OCI-LY1 (cell line): ENCODE data around the gene CDC42BPA.

ENCODE experiments used
- H2AFZ ChIP-seq: fragments of 200-600 bp; sonication (generic), shearing (Covaris generic); 2 replicates; pipeline ENCODE4 v1.6.0; 2014; ENCODE audit warnings: antibody characterized with exemption, mild to moderate bottlenecking, low read length
- H3F3A ChIP-seq: fragments of 200-600 bp; sonication (generic), shearing (Covaris generic); 2 replicates; pipeline ENCODE4 v1.6.0; 2014; ENCODE audit warnings: mild to moderate bottlenecking, antibody characterized with exemption, low read length, moderate library complexity; ENCODE audit not compliant: insufficient read depth
- H3K27ac ChIP-seq: fragments of 200-600 bp; sonication (generic); 2 replicates; pipeline ENCODE4 v1.5.1; 2014; ENCODE audit warnings: low read length, mixed run types, mild to moderate bottlenecking, low read depth; ENCODE audit not compliant: poor library complexity, severe bottlenecking
- H3K27me3 ChIP-seq: fragments of 200-600 bp; sonication (generic); 2 replicates; pipeline ENCODE4 v1.6.0; 2014; ENCODE audit warnings: antibody characterized with exemption, mild to moderate bottlenecking, low read length, moderate library complexity; ENCODE audit not compliant: insufficient read depth
- H3K36me3 ChIP-seq: fragments of 200-600 bp; sonication (generic); 2 replicates; pipeline ENCODE4 v1.6.1; 2014; ENCODE audit warnings: mild to moderate bottlenecking, antibody characterized with exemption, low read length, moderate library complexity, mixed read lengths; ENCODE audit not compliant: insufficient read depth
- H3K4me1 ChIP-seq: fragments of 200-600 bp; sonication (generic); 2 replicates; pipeline ENCODE4 v1.5.1; 2014; ENCODE audit warnings: mild to moderate bottlenecking, low read length, moderate library complexity; ENCODE audit not compliant: insufficient read depth, severe bottlenecking
- H3K4me2 ChIP-seq: fragments of 200-600 bp; sonication (generic), shearing (Covaris generic); 2 replicates; pipeline ENCODE4 v1.6.1; 2014; ENCODE audit warnings: low read length
- H3K4me3 ChIP-seq: fragments of 200-600 bp; sonication (generic); 2 replicates; pipeline ENCODE4 v1.5.1; 2014; ENCODE audit warnings: low read length, low read depth, mild to moderate bottlenecking, mixed read lengths; ENCODE audit not compliant: poor library complexity, severe bottlenecking
- H3K79me2 ChIP-seq: fragments of 200-600 bp; shearing (Covaris generic); 2 replicates; pipeline ENCODE4 v1.6.1; 2016; ENCODE audit warnings: mixed run types, low read length, mixed read lengths; ENCODE audit not compliant: insufficient read depth
- H3K9ac ChIP-seq: fragments of 200-600 bp; sonication (generic), shearing (Covaris generic); 2 replicates; pipeline ENCODE4 v1.6.1; 2014; ENCODE audit warnings: mild to moderate bottlenecking, low read length, mixed read lengths
- H3K9me2 ChIP-seq: fragments of 200-600 bp; sonication (generic), shearing (Covaris generic); 2 replicates; pipeline ENCODE4 v1.6.1; 2014; ENCODE audit warnings: low read depth, mild to moderate bottlenecking, low read length, mixed read lengths
- H3K9me3 ChIP-seq: fragments of 200-600 bp; shearing (Covaris generic); 2 replicates; pipeline ENCODE4 v1.6.1; 2014; ENCODE audit warnings: low read length, mixed read lengths
- H4K20me1 ChIP-seq: fragments of 200-600 bp; sonication (generic), shearing (Covaris generic); 2 replicates; pipeline ENCODE4 v1.6.0; 2016; ENCODE audit warnings: mild to moderate bottlenecking, low read length; ENCODE audit not compliant: insufficient read depth
- EZH2 ChIP-seq: fragments of 200-600 bp; sonication (generic), shearing (Covaris generic); IDR thresholded peaks from 2 replicates; pipeline ENCODE4 v1.8.0; 2017; ENCODE audit warnings: borderline replicate concordance, mixed run types, mild to moderate bottlenecking, antibody characterized with exemption, low read length, moderate library complexity, mixed read lengths
- TF ChIP-seq, protein P1 (sequence below): fragments of 200-600 bp; sonication (generic), shearing (Covaris generic); IDR thresholded peaks from 2 replicates; pipeline ENCODE4 v1.5.1; 2017; ENCODE audit warnings: mild to moderate bottlenecking, antibody characterized with exemption, low read length, moderate library complexity, mixed read lengths

The CDC42BPA gene

GRCh38 chr1:227191607-227192006 lies 126.7 kb downstream of the CDC42BPA start:
- Histone ChIP-seq H3F3A (no peaks in the 10 kb centered on the region), H3K4me1 (no peaks in the 10 kb centered on the region), H3K9me2 (no peaks in the 10 kb centered on the region), H3K27ac (no peak overlapping the region), H2AFZ (no peak overlapping the region), H3K27me3 (no peaks in the 10 kb centered on the region), H4K20me1 (no peaks in the 10 kb centered on the region), H3K4me3 (no peak overlapping the region), H3K9ac (no peak overlapping the region), H3K36me3 (no peaks in the 10 kb centered on the region), H3K9me3 (no peaks in the 10 kb centered on the region), H3K4me2 (no peak overlapping the region), H3K79me2 (no peaks in the 10 kb centered on the region)
- no peak for TF ChIP-seq EZH2
- TF ChIP-seq, protein P1, sequence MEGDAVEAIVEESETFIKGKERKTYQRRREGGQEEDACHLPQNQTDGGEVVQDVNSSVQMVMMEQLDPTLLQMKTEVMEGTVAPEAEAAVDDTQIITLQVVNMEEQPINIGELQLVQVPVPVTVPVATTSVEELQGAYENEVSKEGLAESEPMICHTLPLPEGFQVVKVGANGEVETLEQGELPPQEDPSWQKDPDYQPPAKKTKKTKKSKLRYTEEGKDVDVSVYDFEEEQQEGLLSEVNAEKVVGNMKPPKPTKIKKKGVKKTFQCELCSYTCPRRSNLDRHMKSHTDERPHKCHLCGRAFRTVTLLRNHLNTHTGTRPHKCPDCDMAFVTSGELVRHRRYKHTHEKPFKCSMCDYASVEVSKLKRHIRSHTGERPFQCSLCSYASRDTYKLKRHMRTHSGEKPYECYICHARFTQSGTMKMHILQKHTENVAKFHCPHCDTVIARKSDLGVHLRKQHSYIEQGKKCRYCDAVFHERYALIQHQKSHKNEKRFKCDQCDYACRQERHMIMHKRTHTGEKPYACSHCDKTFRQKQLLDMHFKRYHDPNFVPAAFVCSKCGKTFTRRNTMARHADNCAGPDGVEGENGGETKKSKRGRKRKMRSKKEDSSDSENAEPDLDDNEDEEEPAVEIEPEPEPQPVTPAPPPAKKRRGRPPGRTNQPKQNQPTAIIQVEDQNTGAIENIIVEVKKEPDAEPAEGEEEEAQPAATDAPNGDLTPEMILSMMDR, result no peak

DNA sequence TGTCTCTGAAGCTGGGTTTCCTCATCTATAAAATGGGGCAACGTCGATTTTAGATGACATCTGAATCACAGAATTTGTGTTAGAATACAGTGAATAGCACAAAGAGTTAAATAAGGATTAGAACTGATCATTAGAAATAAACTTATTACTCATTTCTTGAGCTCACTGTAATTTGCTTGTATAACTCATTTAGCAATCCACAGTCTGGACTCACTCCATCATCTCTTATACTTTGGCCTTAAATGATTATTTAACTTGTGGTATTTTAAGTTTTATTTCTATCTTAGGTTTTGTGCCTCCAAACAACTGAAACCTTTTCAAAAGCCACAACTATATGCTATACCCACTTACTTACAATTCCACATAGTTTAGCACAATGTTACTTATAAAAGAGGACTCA lies 128.0 kb downstream of the CDC42BPA start:
- Histone ChIP-seq H2AFZ (no peak overlapping the region), H3K4me1 (no peaks in the 10 kb centered on the region), H3K9ac (no peak overlapping the region), H3K36me3 (no peaks in the 10 kb centered on the region), H3K9me3 (no peaks in the 10 kb centered on the region), H3K4me2 (no peak overlapping the region), H3F3A (no peaks in the 10 kb centered on the region), H3K4me3 (no peak overlapping the region), H3K27ac (no peak overlapping the region), H4K20me1 (no peaks in the 10 kb centered on the region), H3K79me2 (no peaks in the 10 kb centered on the region), H3K9me2 (no peaks in the 10 kb centered on the region), H3K27me3 (no peaks in the 10 kb centered on the region)
- no peak for TF ChIP-seq EZH2
- TF ChIP-seq, protein P1, result no peak

GRCh38 chr1:227185291-227185690 lies 133.0 kb downstream of the CDC42BPA start:
- H3K27ac ChIP-seq, result no peak overlapping the region
- H4K20me1 ChIP-seq, result no peaks in the 10 kb centered on the region
- no peaks in the 10 kb centered on the region for H3K4me1 ChIP-seq
- H3K4me3 ChIP-seq, result no peak overlapping the region
- H2AFZ ChIP-seq, result no peak overlapping the region
- no peak for TF ChIP-seq EZH2
- TF ChIP-seq, protein P1, result no peak
- H3K9me3 ChIP-seq, result no peaks in the 10 kb centered on the region
- H3K9ac ChIP-seq, result no peak overlapping the region
- H3K27me3 ChIP-seq, result no peaks in the 10 kb centered on the region
- no peak overlapping the region for H3K4me2 ChIP-seq
- H3K9me2 ChIP-seq, result no peaks in the 10 kb centered on the region
- H3K36me3 ChIP-seq, result no peaks in the 10 kb centered on the region
- no peaks in the 10 kb centered on the region for H3K79me2 ChIP-seq
- H3F3A ChIP-seq, result no peaks in the 10 kb centered on the region
